Measurements from ENCODE around the gene GALNT11.
"Not testable (repeated sequence)": the region's sequence is repeated elsewhere in the genome, so short reads cannot be mapped to it uniquely, and the experiment has no call there.

DNA sequence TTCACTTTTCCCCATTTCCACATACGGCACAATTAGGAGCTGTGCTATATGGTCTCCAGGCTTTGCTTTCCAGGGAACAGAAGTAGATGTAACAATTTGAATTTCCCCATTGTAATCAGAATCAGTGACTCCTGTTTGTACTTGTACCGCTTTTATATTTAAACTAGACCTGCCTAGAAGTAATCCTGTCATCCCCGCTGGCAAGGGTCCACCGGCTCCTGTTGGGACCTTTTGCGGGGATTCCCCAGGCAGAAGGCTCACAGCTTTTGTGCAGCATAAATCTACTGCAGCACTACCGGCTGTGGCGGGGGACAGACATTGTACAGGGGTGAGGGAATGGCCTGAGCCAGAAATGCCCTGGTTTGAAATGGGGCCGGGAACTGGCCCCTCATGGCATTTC is 17.6 kb downstream of the GALNT11 start:
- not testable (repeated sequence) for TF ChIP-seq ZNF274 (IDR thresholded peaks at IDR 0.05; ENCODE audit: low read depth, low read length); YY1 (IDR thresholded peaks at IDR 0.05; ENCODE audit: insufficient read depth, insufficient read length); SUZ12 (IDR thresholded peaks at IDR 0.05; ENCODE audit: extremely low read depth, insufficient read depth, insufficient read length)

Data from NT2/D1 (cell line).